ENCODE results near the gene ITGA1. TPM values are rescaled to one million over a fixed set of nuclear protein-coding genes. Genes with fewer than 3 reads are reported as not detected.

Gene ITGA1
- polyA plus RNA-seq, 3 donors = 0.33 to 0.89 (median 0.79) TPM

DNA sequence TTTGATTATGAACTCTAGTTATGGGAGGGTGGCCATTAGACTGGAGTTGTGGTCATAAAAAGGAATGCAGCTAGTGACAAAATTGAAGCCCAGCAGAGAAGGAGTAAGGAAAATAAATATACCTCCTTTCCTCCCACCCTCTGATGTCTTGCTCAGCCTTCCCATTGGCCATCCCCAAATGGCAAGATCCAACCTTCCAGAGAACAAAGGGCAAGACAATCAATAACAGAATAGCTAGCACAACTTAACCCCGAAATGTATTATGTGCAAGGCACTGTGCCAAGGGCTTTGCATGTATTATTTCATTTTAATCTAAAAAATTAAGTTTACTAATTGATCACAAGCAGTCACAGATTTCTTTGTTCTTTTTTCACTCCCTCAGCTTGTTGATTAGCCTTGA, 3.6 kb downstream of the ITGA1 start:
- H3K4me3 ChIP-seq (replicated peaks in 1 of 3; ENCODE audit: low read depth in 2 of 3, low read length in 3 of 3) = no peak overlapping the region
- peaks cover 8 to 12% of the 10 kb centered on the region in 2 donors for H3K27me3 ChIP-seq (ENCODE audit: control insufficient read depth in 2 of 2, insufficient read depth in 2 of 2, low read length in 2 of 2)
- no peaks in the 10 kb centered on the region for H3K36me3 ChIP-seq (replicated peaks in 1 of 2; ENCODE audit: control insufficient read depth in 1 of 2, insufficient read depth in 2 of 2, low read length in 2 of 2)
- Mint-ChIP-seq H3K36me3 (peaks cover 0 to 3% of the 10 kb centered on the region in 2 donors), H3K9me3 (no peaks in the 10 kb centered on the region), H3K4me3 (no peak overlapping the region), H3K27ac (no peak overlapping the region), H3K4me1 (peaks cover 50% of the 10 kb centered on the region), H3K27me3 (ENCODE audit: low read depth in 3 of 3) (peaks cover 8 to 23% (median 11%) of the 10 kb centered on the region in 3 donors)
- peaks cover 26 to 34% of the 10 kb centered on the region in 2 donors for H3K4me1 ChIP-seq (ENCODE audit: control insufficient read depth in 1 of 2, insufficient read depth in 2 of 2, low read length in 2 of 2)
- intact Hi-C loops (cut with micrococcal nuclease) = loop anchor here in 1 of 2 donors (10.0 kb wide), 1 partner anchor 1513 kb away; no protein-coding TSS in a partner anchor
- TF ChIP-seq, protein P1, sequence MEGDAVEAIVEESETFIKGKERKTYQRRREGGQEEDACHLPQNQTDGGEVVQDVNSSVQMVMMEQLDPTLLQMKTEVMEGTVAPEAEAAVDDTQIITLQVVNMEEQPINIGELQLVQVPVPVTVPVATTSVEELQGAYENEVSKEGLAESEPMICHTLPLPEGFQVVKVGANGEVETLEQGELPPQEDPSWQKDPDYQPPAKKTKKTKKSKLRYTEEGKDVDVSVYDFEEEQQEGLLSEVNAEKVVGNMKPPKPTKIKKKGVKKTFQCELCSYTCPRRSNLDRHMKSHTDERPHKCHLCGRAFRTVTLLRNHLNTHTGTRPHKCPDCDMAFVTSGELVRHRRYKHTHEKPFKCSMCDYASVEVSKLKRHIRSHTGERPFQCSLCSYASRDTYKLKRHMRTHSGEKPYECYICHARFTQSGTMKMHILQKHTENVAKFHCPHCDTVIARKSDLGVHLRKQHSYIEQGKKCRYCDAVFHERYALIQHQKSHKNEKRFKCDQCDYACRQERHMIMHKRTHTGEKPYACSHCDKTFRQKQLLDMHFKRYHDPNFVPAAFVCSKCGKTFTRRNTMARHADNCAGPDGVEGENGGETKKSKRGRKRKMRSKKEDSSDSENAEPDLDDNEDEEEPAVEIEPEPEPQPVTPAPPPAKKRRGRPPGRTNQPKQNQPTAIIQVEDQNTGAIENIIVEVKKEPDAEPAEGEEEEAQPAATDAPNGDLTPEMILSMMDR (IDR thresholded peaks at IDR 0.05) = no peak
- no peak overlapping the region for H2AFZ ChIP-seq (ENCODE audit: insufficient read depth, low read depth, low read length, poor library complexity, severe bottlenecking)
- no peak overlapping the region for H3K9ac ChIP-seq (ENCODE audit: insufficient read depth, low read length, poor library complexity, severe bottlenecking)
- no peak overlapping the region for H3K4me2 ChIP-seq (replicated peaks; ENCODE audit: extremely low read depth, low read length, poor library complexity, severe bottlenecking)
- DNase-seq = no peak
- no peaks in the 10 kb centered on the region for H4K20me1 ChIP-seq (ENCODE audit: insufficient read depth, low read length)
- H3K27ac ChIP-seq (ENCODE audit: low read depth in 1 of 2, low read length in 2 of 2) = no peak overlapping the region
- no peaks in the 10 kb centered on the region for H3K9me3 ChIP-seq (replicated peaks in 1 of 2; ENCODE audit: control insufficient read depth in 1 of 2, insufficient read depth in 1 of 2, low read length in 2 of 2)
- H3K79me2 ChIP-seq (ENCODE audit: insufficient read depth, low read length) = no peaks in the 10 kb centered on the region
- no CpG with 5 or more reads among the region's 1 CpG for WGBS (ENCODE audit: insufficient coverage)

DNA sequence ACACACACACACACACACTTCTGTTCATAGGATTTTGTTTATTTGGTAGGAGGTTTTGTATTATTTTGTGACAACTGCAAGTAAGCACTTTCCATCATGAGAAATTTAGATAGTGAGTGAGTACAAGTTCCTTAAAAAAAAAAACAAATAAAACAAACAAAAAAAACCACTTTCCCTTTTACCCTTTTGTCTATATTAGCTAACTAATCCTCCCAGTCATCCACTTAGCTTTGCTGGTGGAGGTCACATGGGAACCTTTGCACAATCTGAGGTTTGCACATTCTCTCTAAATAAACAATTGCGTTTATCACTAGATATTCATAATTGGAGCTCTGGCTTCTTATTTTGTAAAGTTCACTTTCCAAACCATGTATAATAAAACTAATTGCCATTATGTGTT, 6.8 kb downstream of the ITGA1 start:
- TF ChIP-seq, protein P1 (IDR thresholded peaks at IDR 0.05) = no peak
- Histone ChIP-seq H4K20me1 (ENCODE audit: insufficient read depth, low read length) (no peaks in the 10 kb centered on the region), H3K36me3 (replicated peaks in 1 of 2; ENCODE audit: control insufficient read depth in 1 of 2, insufficient read depth in 2 of 2, low read length in 2 of 2) (no peaks in the 10 kb centered on the region), H3K4me1 (ENCODE audit: control insufficient read depth in 1 of 2, insufficient read depth in 2 of 2, low read length in 2 of 2) (peaks cover 32 to 34% of the 10 kb centered on the region in 2 donors), H3K9me3 (replicated peaks in 1 of 2; ENCODE audit: control insufficient read depth in 1 of 2, insufficient read depth in 1 of 2, low read length in 2 of 2) (no peaks in the 10 kb centered on the region), H3K4me2 (replicated peaks; ENCODE audit: extremely low read depth, low read length, poor library complexity, severe bottlenecking) (no peak overlapping the region), H3K4me3 (replicated peaks in 1 of 3; ENCODE audit: low read depth in 2 of 3, low read length in 3 of 3) (no peak overlapping the region), H3K79me2 (ENCODE audit: insufficient read depth, low read length) (peaks cover 10% of the 10 kb centered on the region), H3K27me3 (ENCODE audit: control insufficient read depth in 2 of 2, insufficient read depth in 2 of 2, low read length in 2 of 2) (no peaks in the 10 kb centered on the region), H3K9ac (ENCODE audit: insufficient read depth, low read length, poor library complexity, severe bottlenecking) (no peak overlapping the region), H3K27ac (ENCODE audit: low read depth in 1 of 2, low read length in 2 of 2) (no peak overlapping the region), H2AFZ (ENCODE audit: insufficient read depth, low read depth, low read length, poor library complexity, severe bottlenecking) (no peak overlapping the region)
- H3K27me3 Mint-ChIP-seq (ENCODE audit: low read depth in 3 of 3) = peaks cover 0 to 2% (median 1%) of the 10 kb centered on the region in 3 donors
- WGBS (ENCODE audit: insufficient coverage) = no CpG with 5 or more reads among the region's 1 CpG
- no peaks in the 10 kb centered on the region for H3K9me3 Mint-ChIP-seq
- peaks cover 48% of the 10 kb centered on the region for H3K4me1 Mint-ChIP-seq
- no peak overlapping the region for H3K4me3 Mint-ChIP-seq
- H3K36me3 Mint-ChIP-seq = no peaks in the 10 kb centered on the region
- peak overlapping the region in 1 of 7 donors; percentile 20 for H3K27ac Mint-ChIP-seq
- DNase-seq = peak; percentile 29 to 59 (median 51)
- intact Hi-C loops (cut with micrococcal nuclease) = loop anchor here in 1 of 2 donors (10.0 kb wide), 1 partner anchor 1510 kb away; no protein-coding TSS in a partner anchor

Data from CD14-positive monocyte (primary cell).